ENCODE data around the gene NDUFB8.

Gene NDUFB8

DNA sequence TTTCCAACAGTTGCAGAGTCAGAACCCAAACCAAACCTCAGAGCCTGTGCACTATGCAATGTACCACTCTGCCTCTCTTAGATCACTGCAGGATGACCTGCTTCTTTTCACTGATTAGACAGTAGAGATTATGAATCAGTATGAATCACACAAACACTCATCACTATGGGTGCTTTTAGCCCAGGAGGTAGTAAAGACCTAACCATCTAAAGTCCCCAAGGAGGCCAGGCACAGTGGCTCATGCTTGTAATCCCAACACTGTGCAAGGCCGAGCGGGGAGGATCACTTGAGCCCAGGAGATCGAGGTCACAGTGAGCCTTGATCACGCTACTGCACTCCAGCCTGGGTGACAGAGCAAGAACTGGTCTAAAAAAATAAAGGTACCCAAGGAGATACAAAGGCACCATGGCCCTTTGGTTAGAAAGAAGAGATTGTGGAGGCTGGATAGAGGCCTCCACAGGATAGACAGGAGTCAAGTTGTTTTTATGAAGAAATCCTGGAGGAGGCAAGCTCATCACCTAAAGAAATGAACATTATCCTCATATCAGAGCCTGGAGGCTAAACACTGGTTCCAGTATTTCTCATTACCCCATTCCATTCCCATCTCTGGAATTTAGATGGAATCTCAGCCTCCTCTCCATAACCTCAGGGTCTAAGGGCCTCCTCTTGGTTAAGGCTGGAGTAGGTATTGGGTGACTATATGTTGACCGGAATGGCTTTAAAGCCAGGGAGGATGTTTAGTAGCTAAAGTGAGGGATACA lies 22.9 kb downstream of the NDUFB8 start:
- no peak for DNase-seq (ENCODE audit: low spot score)

DNA sequence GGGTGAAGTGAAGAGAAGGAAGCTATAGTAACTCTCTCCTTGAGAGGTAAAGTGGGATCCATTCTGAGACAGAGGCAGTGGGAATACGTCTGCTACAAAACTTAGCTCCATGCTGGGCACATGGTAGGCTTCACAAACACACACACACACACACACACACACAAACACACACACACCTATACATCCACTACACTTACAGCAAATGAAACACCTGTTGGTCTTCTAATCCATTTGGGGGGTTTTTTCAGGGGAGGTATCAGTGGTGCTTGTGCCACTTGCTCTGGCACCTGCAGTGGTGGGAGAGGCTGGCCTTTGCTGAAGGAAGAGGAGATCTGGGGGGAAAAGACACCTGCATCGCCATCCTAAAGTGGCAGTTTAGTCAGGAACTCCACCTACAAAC lies 24.5 kb downstream of the NDUFB8 start:
- no peak for DNase-seq (ENCODE audit: low spot score)

DNA sequence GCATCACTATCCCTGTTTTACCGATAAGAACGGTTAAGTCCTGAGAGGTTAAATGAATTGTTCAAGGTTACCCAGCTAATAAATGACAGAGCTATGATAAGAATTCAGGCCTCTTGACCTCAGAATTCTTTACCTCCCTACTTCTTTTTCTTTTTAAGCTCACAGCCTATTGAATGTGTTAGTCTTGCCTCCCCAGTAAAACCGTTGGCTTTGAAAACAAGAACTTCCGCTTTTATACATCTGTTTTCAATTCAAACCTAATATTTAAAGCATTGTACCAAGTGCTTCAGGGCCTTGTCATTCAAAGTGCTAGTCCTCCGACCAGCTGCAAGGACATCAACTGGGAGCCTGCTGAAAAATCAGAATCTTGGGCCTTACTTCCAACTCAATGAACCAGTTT lies 25.6 kb downstream of the NDUFB8 start:
- no peak for DNase-seq (ENCODE audit: low spot score)

DNA sequence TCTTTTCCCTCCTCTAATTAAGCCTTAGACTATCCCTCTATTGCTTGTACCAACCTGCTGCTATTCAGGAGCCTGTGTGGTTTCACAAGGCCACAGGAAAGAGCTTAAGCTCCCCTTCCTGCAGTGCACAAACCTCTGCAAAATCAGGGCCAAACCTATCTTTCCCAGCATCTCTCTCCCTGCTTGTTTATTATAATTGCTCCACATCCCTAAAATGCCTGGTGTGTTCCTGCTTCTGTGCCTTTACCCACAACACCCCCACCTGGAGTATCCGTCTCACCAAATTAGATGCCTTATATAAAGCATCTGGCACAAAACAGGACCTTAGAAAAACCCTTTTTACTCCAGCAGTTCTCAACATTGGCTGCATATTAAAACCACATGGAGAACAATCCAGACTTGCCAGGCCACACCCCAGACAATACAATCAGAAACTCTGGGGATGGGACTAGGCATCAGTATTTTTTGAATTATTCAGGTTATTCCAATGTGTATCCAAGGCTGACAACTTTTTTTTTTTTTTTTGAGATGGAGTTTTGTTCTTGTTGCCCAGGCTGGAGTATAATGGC lies 26.7 kb downstream of the NDUFB8 start:
- no peak for DNase-seq (ENCODE audit: low spot score)

DNA sequence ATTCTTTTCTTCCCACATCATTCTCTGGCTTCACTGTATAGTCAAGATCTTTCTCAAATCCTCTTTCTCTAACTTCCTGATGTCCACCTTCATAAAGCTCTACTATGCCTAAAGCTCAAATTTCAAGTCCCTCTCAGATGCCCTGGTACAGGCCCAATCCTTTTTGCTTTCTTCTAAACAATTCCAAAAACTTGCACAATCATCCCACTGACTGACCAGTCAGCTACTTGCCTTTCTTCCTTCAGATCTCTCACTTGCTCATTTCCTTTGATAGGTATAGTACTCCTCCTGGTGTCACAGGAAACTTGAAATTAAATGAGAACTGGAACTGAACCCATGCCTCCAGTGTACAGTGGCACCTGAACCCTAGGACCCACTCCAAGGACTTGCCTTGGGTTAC lies 28.2 kb downstream of the NDUFB8 start:
- no peak for DNase-seq (ENCODE audit: low spot score)

DNA sequence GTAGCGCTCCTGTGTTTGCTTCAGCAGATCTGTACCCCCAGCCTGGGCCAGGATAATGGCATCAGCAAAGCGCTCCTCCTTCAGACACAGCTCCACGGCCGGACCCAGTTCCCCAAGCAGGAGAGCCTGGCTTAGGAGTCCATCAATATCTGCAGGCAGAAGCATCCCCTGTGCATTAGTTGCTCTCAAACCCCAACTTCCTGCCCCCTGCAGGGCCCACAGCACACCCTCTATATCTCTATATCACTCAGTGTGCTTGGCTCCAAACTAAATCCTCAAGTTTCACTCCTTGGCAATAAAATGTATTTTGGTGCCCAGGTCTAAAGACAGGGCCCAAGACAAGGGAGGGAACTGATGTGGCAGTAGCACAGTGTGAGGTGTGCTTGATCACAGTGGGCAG lies 31.6 kb downstream of the NDUFB8 start:
- DNase-seq (ENCODE audit: low spot score): no peak

DNA sequence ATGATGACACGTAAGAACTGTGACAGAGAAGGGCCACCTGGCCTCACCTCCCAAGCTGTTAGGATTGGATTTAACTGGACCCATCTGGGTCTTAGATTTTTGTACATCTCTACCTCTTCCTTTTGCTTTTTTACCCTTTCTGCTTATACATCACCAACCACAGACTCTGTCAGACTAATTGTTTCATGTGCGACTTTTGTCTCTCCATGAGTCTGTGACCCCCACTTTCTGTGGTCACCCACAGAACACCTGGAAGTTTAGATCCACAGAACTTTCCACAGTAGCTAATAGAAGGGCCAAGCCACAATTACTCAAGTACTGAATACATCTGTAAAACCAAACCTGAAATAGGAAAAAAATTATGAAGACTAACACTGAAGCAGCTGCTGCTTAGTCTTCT lies 33.1 kb downstream of the NDUFB8 start:
- no peak for DNase-seq (ENCODE audit: low spot score)

DNA sequence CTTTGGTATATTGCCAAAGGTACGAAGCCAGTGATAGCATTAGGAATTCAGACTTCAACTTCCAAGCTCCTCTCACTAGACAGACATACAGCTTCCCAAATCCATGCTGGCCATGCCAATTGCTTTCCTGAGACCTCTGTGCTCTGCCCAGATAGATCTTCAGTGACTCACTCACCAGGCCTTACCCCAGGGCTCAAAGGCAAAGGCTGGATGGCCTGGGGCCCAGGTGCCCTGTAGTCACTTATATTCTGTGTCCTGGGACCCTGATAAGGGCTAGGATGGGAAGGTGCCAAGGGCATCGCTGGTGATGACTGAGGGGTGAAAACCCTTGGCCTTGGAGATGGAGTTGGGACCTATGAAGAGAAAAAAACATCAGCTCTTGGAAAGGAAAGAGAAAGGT lies 39.1 kb downstream of the NDUFB8 start:
- DNase-seq (ENCODE audit: low spot score): no peak

DNA sequence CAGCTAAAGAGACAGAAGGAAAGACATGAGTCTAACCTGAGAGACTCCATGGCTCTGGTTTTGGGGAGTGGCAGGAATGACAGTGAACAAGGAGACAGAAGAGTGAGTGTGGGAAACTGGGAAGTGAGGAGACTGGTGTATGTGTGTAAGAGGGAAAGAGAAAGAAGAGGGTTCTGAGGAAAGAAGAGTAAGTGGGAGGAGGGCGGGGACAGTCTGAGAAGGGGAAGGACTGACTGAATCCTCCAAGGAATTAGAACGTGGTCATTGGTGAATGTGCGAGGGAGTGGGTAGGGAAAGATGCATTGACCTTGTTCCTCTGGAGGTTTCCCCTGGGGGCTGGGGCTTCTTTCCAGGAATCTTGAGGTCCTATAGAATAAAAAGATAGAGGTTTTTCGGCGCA lies 40.3 kb downstream of the NDUFB8 start:
- no peak for DNase-seq (ENCODE audit: low spot score)

DNA sequence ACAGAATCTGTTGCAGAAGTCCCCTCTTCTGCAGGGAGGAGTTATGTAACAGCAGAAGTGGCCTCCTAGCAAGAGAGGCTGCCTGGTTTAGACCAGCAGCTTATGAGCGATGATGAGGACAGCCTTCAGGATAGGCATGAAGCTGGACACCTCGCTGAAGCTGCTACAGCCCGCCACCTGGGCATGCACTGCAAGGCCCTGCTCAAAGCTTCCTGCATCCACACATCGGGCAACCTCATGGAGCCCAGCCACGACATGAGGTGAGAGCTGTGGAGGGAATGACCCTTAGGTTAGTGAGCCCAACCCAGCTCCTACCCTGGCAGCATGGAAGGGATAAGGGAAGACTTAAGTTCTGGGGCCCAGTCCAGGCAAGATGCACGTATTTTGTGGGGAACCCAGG lies 42.1 kb downstream of the NDUFB8 start:
- no peak for DNase-seq (ENCODE audit: low spot score)

DNA sequence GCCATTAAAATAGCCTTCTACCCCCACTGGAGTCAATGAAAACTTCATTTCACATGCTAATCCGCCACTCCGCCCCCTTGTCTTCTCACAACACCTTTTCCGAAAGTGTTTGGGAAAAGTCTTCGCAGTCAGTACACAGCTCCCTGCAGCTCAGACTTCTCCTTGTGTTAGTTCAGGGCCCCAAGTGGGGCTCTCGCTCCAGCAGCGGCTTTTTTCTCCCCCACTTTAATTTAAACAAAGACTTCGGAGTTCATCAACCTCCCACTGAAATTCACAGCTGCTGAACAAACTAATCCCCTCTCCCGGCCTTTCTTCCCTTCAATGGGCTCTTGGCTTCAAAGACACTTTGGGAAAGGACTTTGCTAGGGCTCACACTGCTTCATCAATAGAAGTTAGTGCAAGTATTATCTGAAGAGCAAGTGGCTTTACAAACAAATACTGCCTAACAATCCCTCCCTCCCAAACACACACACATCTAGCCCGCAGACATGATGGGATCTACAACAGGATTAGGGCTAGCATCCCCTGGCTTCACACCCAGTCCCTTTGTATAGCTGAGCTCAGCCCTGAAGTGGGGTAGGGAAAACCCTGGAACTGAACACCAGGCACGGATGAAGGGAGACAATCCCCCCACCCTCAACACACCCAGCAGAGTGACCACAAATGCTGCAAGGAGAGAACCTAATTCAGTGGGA lies 43.7 kb downstream of the NDUFB8 start:
- no peak for DNase-seq (ENCODE audit: low spot score)

DNA sequence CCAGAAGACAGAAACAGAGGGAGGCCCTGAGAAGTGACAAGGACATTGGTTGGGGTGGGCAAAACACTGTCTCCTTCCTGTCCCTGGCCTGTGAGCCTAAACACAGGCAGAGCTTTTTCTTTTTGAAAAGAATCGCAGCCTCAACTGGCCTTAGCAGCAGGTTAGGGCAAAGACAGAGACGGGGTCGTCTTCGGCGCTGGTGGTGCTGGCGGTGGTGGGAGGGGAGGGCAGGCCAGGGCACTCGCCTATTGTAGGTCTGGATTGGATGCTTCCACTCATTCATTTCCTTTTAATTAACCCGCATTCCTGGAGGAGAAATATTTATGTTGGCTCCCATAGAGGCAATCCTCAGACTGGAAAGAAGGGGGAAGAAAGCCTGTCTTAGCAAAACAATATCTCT lies 44.3 kb downstream of the NDUFB8 start:
- no peak for DNase-seq (ENCODE audit: low spot score)

DNA sequence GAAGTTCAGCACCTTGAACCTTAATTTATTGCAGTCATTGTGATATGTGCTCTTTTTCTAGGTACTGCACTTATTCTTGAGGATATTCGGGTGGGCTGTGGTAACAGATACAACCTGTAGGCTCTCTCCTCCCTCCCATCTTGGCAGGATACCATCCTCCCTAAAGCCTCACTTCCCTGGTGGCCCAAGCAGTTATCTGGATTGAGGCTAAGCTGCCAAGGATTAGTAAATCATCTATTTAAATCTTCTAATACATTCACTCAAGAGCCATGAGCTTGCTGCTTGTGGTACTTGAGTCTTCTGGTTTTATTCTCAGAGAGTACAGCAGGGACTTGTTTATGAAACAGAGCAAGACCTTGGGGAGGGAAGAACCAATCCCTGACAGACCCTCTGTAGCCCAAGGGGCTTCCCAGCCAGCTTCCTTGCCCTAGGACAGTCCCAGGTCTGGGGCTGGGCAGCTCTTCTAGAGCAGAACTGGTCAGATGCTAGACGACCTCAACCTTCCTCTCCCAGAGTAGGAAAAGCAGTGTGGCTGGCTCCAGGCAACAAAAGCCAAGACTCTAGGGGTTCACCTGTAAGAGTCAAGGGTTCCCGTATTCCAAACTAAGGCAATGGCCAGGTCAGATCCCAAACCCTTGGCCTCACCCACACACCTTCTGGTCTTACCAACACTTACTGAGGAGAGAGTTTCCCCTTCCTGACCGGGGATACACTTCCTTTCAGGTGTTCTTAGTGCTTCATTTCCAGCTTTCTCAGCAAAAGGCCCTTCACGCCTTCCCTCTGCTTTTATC lies 45.6 kb downstream of the NDUFB8 start:
- DNase-seq (ENCODE audit: low spot score): no peak

DNA sequence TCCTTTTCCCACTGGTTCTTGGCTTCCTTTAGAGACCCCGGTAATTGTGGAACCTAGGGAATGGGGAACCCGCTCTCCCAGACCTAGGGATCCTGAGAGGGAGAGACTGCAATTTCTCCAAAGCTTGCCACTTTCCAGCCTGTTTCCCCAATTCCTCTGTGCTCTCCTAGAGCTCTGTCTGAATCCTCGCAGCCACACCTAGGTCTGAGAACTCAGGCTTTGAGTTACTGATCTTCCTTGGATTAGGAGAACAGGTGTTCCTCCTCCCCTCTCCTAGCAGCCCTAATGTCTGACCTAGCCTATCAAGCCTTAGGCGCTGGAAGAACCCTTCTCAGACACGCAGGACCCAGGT lies 46.9 kb downstream of the NDUFB8 start:
- no peak for DNase-seq (ENCODE audit: low spot score)

DNA sequence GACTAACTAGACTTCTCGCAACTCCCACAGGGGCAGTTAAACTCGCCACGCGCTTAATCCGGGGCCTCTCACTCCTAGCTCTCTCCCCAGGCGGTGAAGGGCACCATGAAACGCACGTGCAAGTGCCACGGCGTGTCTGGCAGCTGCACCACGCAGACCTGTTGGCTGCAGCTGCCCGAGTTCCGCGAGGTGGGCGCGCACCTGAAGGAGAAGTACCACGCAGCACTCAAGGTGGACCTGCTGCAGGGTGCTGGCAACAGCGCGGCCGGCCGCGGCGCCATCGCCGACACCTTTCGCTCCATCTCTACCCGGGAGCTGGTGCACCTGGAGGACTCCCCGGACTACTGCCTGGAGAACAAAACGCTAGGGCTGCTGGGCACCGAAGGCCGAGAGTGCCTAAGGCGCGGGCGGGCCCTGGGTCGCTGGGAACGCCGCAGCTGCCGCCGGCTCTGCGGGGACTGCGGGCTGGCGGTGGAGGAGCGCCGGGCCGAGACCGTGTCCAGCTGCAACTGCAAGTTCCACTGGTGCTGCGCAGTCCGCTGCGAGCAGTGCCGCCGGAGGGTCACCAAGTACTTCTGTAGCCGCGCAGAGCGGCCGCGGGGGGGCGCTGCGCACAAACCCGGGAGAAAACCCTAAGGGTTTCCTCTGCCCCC lies 47.4 kb downstream of the NDUFB8 start:
- peak; percentile 63 for DNase-seq (ENCODE audit: low spot score)

DNA sequence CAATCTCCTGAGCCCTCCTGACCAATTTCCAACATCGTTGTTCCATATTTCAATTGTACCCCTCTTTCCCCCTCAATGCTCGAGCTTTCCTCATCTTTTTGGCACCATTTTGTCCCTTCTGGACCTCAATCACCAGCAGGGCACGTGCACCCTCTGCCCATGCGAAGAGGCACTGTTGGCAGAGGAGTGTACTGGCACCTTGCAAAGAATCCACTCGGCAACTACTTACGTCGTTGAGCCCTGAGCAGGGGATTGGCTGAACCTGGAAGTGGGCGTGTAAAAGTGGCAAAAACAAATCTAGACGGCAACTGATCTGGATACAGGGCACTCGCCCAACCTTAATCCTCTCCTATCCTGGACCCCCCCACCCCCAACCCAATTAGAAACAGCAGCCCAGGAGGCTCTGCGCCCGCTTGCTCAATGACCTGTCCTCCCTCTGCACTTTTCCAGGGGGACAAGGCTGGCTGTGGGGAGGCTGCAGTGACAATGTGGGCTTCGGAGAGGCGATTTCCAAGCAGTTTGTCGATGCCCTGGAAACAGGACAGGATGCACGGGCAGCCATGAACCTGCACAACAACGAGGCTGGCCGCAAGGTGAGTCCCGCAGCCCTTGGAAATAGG lies 48.1 kb downstream of the NDUFB8 start:
- peak; percentile 91 for DNase-seq (ENCODE audit: low spot score)

DNA sequence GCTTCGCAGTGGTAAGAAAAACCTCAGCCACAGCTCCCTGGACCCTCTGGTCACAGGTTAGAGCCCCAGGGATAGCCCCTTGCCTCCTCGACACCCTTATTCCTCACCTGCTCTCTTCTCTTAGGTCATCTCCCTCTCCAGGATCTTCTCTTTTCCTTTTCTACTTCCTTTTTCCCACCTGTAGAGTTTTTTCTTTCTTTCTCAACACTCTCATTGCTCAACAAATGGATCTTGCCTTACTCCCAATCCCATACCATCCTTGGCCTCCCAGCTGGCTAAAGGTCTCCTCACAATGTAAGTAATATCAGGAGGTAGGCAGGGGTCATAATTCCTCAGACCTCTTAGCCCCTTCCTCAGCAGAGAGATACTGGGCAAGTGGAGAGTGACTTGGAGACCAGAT lies 49.7 kb downstream of the NDUFB8 start:
- DNase-seq (ENCODE audit: low spot score): no peak

DNA sequence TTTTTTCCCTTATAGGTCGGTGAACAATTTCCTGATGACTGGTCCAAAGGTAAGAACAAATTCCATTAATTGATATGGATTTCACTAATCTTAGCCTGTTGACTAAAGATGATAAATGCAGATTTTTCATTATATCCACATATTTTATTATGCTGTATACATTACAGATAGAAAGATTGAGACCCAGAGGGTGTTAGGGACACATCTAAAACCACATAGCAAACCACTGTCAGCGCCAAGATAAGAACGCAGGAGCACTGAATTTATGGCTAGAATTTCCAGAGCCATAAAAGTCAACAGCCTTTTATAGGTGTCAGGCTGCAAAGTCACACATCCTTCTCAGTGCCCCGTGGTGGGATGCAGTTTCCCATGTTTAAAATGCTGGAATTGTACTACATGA lies 50.6 kb downstream of the NDUFB8 start:
- no peak for DNase-seq (ENCODE audit: low spot score)

DNA sequence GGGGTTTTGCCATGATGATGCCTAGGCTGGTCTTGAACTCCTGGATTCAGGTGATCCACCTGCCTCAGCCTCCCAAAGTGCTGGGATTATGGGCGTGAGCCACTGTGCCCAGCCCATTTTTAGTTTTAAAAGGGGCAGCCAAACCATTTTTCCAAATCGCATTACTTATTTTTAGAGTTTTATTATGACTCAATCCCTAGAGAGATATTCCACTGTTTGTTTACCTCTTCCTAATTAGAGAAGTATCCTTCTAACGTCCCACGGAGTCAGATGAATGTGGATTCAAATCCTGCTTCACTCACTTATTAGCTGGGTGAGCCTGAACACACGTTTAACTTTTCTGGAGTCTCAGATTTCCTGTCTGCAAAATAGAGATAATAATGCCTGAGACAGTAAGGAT lies 51.7 kb downstream of the NDUFB8 start:
- DNase-seq (ENCODE audit: low spot score): no peak

All from germinal center (tissue), 1 donor.